Measurements from ENCODE around the gene TMEM63A.

GRCh38 chr1:225830841-225831240 lies 51.3 kb downstream of the TMEM63A start:
- TF ChIP-seq CTCF (conservative IDR thresholded peaks at IDR 0.05) (no peak), ZFX (IDR thresholded peaks at IDR 0.05) (no peak)
